Measurements from ENCODE around the gene TUBA4A.

The TUBA4A gene

DNA sequence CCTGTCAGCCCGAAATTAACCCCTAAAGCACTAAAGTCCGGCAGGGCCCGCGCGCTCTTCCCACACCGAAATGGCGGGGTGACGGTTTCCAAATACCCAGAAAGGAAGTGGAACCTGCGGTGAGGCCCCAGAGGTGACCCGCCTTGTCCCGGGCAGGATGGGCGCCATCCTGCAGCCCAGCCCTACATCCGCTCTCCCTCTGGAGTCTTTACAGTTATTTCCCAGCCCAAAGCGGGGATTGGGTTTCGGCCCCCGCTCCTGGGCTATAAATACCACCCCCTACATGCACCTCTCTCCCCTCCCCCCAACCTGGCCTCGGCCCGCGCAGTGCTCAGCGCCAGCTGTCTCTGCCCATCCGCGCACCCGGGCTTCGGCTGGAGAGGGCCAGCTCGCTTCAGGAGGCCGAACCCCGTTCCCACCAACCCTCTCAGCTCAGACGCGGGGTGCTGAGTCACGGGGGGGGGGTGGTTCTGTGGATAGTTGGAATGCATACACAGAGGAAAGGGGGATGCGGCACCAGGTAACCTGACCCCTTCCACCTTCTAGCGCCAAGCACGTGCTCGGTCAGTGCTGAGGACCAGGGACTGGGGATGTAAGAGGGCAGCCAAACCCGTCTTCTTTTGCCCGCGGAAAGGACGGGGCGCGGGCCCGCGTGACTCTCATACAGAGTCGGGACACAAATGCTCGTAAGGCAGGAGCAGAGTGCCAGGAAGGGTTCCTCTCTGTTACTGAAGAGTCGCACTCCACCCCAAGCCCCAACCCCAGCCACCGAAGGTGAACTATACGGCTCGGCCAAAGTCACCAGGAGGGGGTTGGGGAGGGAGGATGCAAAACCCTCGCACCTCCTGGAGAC is 592 bp downstream of the TUBA4A start, which contains the start of gene TUBA4B:
Gene TUBA4B, plus strand, starts transcription at position 344 of the 853 bp plus-strand sequence. Its CDS starts 165 bp downstream, at position 509.
- peak; percentile 89 for DNase-seq (ENCODE audit: low read depth)

DNA sequence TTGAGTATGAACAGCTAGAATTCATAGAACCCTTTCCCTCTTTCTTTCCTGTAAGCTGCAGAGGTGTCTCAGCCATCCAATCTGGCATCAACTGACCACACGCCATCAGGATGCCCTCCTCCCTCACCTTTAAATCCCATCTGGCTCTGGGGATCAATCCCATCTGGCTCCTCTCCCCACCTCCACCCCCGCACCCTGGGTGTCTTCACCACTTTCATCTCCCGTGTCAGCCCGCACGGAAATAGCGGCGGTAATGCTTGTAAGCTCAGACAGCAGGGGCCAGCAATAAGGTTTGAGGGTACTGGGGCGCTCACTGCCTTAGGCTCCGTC is 1.2 kb downstream of the TUBA4A start:
- H3K4me3 ChIP-seq (ENCODE audit: low read depth, low read length): peak overlapping the region; percentile 66
- TF ChIP-seq MYC (IDR thresholded peaks at IDR 0.05; ENCODE audit: low read depth, low read length): no peak
- no peak for TF ChIP-seq POLR2A (IDR thresholded peaks at IDR 0.05; ENCODE audit: extremely low read depth, insufficient read length)
- TF ChIP-seq, protein P1, sequence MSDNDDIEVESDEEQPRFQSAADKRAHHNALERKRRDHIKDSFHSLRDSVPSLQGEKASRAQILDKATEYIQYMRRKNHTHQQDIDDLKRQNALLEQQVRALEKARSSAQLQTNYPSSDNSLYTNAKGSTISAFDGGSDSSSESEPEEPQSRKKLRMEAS (IDR thresholded peaks at IDR 0.05; ENCODE audit: low read depth, low read length): no peak
- TF ChIP-seq, protein P2, sequence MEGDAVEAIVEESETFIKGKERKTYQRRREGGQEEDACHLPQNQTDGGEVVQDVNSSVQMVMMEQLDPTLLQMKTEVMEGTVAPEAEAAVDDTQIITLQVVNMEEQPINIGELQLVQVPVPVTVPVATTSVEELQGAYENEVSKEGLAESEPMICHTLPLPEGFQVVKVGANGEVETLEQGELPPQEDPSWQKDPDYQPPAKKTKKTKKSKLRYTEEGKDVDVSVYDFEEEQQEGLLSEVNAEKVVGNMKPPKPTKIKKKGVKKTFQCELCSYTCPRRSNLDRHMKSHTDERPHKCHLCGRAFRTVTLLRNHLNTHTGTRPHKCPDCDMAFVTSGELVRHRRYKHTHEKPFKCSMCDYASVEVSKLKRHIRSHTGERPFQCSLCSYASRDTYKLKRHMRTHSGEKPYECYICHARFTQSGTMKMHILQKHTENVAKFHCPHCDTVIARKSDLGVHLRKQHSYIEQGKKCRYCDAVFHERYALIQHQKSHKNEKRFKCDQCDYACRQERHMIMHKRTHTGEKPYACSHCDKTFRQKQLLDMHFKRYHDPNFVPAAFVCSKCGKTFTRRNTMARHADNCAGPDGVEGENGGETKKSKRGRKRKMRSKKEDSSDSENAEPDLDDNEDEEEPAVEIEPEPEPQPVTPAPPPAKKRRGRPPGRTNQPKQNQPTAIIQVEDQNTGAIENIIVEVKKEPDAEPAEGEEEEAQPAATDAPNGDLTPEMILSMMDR (IDR thresholded peaks at IDR 0.05; ENCODE audit: low read depth, low read length): no peak
- DNase-seq (ENCODE audit: low read depth): no peak

More for the DNA sequence above, 592 bp downstream of the TUBA4A start, which contains the start of gene TUBA4B:
- H3K4me3 ChIP-seq (ENCODE audit: low read depth, low read length): peak within 1 kb of the TSS; percentile 66
- peak; percentile 67 for TF ChIP-seq MYC (IDR thresholded peaks at IDR 0.05; ENCODE audit: low read depth, low read length)
- TF ChIP-seq, protein P1 (IDR thresholded peaks at IDR 0.05; ENCODE audit: low read depth, low read length): peak; percentile 93
- no peak for TF ChIP-seq POLR2A (IDR thresholded peaks at IDR 0.05; ENCODE audit: extremely low read depth, insufficient read length)

DNA sequence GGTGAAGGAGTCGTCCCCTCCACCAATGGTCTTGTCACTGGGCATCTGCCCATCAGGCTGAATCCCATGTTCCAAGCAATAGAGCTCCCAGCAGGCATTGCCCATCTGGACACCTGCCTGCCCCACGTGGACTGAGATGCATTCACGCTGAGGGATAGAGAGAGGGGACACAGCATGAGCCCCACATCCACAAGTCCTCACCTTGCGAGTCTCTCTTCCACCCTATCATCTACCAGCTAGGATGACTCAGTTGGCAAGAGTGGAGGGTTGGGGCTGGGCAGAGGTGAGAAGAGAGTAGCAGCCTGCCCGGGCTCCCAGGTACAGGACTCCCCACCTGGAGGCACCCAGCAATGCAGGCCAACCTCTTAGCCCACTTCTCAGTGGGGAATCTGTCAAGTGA is 1.6 kb downstream of the TUBA4A start:
- DNase-seq (ENCODE audit: low read depth): no peak
- peak overlapping the region; percentile 66 for H3K4me3 ChIP-seq (ENCODE audit: low read depth, low read length)
- TF ChIP-seq POLR2A (IDR thresholded peaks at IDR 0.05; ENCODE audit: extremely low read depth, insufficient read length) (no peak), MYC (IDR thresholded peaks at IDR 0.05; ENCODE audit: low read depth, low read length) (no peak)
- TF ChIP-seq, protein P1 (IDR thresholded peaks at IDR 0.05; ENCODE audit: low read depth, low read length): no peak
- TF ChIP-seq, protein P2 (IDR thresholded peaks at IDR 0.05; ENCODE audit: low read depth, low read length): no peak

DNA sequence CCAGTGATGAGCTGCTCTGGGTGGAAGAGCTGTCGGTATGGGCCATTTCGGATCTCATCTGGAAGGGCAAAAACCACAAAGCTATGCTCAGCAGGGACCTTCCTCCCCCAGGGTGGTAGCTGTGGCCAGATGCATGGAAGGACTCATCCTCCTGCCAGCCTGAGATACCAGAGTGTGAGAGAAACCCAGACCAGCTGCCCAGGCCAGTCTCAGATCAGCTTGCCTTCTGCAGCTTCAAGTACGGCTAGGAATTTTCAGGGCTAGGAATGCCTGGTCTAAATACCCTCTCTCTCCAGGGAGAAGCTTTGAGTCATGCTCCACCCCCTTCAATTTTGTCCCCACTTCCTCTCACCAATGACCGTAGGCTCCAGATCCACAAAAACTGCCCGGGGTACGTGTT is 2.1 kb downstream of the TUBA4A start:
- peak overlapping the region; percentile 66 for H3K4me3 ChIP-seq (ENCODE audit: low read depth, low read length)
- DNase-seq (ENCODE audit: low read depth): peak; percentile 84
- no peak for TF ChIP-seq MYC (IDR thresholded peaks at IDR 0.05; ENCODE audit: low read depth, low read length)
- TF ChIP-seq, protein P1 (IDR thresholded peaks at IDR 0.05; ENCODE audit: low read depth, low read length): no peak
- TF ChIP-seq, protein P2 (IDR thresholded peaks at IDR 0.05; ENCODE audit: low read depth, low read length): no peak
- TF ChIP-seq POLR2A (IDR thresholded peaks at IDR 0.05; ENCODE audit: extremely low read depth, insufficient read length): no peak

DNA sequence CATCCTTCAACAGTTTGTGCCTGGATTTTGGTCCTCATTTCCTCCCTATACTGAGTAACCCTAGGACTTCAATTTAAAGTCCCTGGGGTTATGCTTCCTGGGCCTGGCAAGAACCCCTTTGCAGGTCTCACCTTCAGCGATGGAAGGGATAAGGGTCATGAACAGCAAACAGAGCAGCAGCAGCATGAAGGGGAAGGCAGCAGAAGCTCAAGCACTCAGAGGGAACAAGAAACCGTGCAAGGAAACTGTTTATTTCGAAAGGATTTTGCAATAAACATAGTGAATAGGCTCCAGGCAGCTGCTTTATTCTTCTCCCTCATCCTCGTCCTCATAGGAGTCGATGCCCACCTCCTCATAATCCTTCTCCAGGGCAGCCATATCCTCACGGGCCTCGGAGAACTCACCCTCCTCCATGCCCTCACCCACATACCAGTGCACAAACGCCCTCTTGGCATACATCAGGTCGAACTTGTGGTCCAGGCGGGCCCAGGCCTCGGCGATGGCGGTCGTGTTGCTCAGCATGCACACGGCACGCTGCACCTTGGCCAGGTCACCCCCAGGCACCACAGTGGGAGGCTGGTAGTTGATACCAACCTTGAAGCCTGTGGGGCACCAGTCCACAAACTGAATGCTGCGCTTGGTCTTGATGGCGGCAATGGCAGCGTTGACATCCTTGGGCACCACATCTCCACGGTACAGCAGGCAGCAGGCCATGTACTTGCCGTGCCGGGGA is 3.5 kb downstream of the TUBA4A start:
- TF ChIP-seq, protein P1 (IDR thresholded peaks at IDR 0.05; ENCODE audit: low read depth, low read length): 0 out of 2 replicates have a peak, but pooled peaks have one; percentile 6
- TF ChIP-seq POLR2A (IDR thresholded peaks at IDR 0.05; ENCODE audit: extremely low read depth, insufficient read length): no peak
- H3K4me3 ChIP-seq (ENCODE audit: low read depth, low read length): peak overlapping the region; percentile 52
- peak; percentile 73 for DNase-seq (ENCODE audit: low read depth)

DNA sequence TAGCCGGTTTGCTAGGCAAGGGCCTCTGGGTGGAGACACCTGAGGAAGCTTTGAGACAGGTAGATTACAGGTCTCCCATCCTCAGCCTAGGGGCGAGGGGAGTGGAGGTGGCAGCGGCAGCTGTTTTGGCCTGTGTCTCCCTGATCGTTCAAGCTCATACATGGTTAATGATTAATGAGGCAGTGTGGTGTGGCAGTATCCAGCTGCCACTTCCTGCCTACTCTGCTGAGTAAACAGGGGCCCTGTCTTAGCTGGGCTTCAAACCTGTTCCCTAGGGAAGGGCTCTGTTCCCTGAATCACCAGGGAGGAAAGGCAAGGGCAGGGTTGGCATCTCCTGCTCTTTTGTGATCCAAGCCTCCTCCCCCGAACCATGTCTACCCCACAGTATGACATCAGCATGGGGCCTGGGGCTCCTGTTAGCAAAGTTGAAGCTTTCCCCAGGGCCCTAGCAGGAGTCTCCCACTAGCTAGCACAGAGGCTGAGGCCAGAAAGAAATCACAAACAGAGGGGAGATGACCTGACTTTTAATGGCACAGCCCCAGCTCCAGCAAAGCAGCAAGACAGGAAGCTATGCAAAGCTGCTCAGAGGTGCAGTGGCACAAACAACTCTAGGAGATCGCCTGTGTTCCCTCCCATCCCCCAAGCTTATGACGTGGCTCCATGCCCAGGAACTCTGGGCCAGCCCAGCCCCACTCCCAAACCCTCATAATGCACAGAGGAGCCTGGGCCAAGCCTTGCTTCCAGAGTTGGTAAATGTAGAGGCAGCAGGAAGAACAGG is 4.3 kb downstream of the TUBA4A start:
- peak overlapping the region; percentile 52 for H3K4me3 ChIP-seq (ENCODE audit: low read depth, low read length)
- DNase-seq (ENCODE audit: low read depth): peak; percentile 94

More for the DNA sequence above, 4.3 kb downstream of the TUBA4A start:
- TF ChIP-seq, protein P1 (IDR thresholded peaks at IDR 0.05; ENCODE audit: low read depth, low read length): no peak
- TF ChIP-seq, protein P2 (IDR thresholded peaks at IDR 0.05; ENCODE audit: low read depth, low read length): no peak
- TF ChIP-seq POLR2A (IDR thresholded peaks at IDR 0.05; ENCODE audit: extremely low read depth, insufficient read length) (peak; percentile 29), MYC (IDR thresholded peaks at IDR 0.05; ENCODE audit: low read depth, low read length) (peak; percentile 39; the same call in 1 of the 2 replicates)

Measured in NB4 (cell line).